Body of pancreas (tissue), 4 donors: Measurements from ENCODE around the gene TMPRSS11E.

Experiments used
- CTCF ChIP-seq, 7 experiments: fragments of 450-650 bp in 4 of 7; fragments of 200-600 bp in 3 of 7; sonication (generic) in 3 of 7; IDR thresholded peaks; one replicate each; pipeline ENCODE4 v1.5.1; 2016 to 2019; ENCODE audit warnings: antibody characterized with exemption in 7 of 7
- POLR2A ChIP-seq, 3 donors: fragments of 450-650 bp; IDR thresholded peaks; one replicate each; pipeline ENCODE4 v1.6.1; 2016; ENCODE audit warnings: antibody characterized with exemption in 3 of 3, mild to moderate bottlenecking in 2 of 3

GRCh38 chr4:68410149-68410548 is 37.1 kb upstream of the TMPRSS11E start:
- no peak for TF ChIP-seq CTCF (IDR thresholded peaks at IDR 0.05)
- no peak for TF ChIP-seq POLR2A (IDR thresholded peaks at IDR 0.05)
